Mesenchymal stem cell (in vitro differentiated cells and primary cell): ENCODE measurements around the gene MIF.
"Not testable (repeated sequence)": the region's sequence is repeated elsewhere in the genome, so short reads cannot be mapped to it uniquely, and the experiment has no call there.

Experiments used
- DNase-seq: peaks from one replicate; pipeline ENCODE4 v3.0.0-alpha.2; 2013
- H2AFZ ChIP-seq: one replicate; pipeline ENCODE4 v1.6.1; 2013; ENCODE audit warnings: low read depth, mild to moderate bottlenecking, control low read depth, inconsistent platforms, low read length, moderate library complexity
- H2AK5ac ChIP-seq: 2 replicates; pipeline ENCODE4 v1.6.1; 2013; ENCODE audit warnings: low read length, moderate library complexity, mild to moderate bottlenecking, inconsistent platforms; ENCODE audit not compliant: severe bottlenecking
- H2BK120ac ChIP-seq: one replicate; pipeline ENCODE4 v1.6.1; 2013; ENCODE audit warnings: low read depth, mild to moderate bottlenecking, inconsistent platforms, low read length, moderate library complexity
- H2BK12ac ChIP-seq, 2 experiments: one replicate each; pipeline ENCODE4 v1.6.1; 2013; ENCODE audit warnings: inconsistent platforms in 2 of 2, low read length in 2 of 2, mild to moderate bottlenecking in 2 of 2, moderate library complexity in 2 of 2, control low read depth in 1 of 2
- H2BK15ac ChIP-seq: one replicate; pipeline ENCODE4 v1.6.1; 2013; ENCODE audit warnings: mild to moderate bottlenecking, low read depth, inconsistent platforms; ENCODE audit not compliant: poor library complexity, severe bottlenecking
- H2BK5ac ChIP-seq: 2 replicates; pipeline ENCODE4 v1.6.1; 2013; ENCODE audit warnings: low read depth, mild to moderate bottlenecking, low read length, control low read depth, inconsistent platforms; ENCODE audit not compliant: poor library complexity, severe bottlenecking
- H3K14ac ChIP-seq, 2 experiments: one replicate each; pipeline ENCODE4 v1.6.1; 2013; ENCODE audit warnings: inconsistent platforms in 2 of 2, low read length in 2 of 2, control low read depth in 1 of 2, mild to moderate bottlenecking in 1 of 2, moderate library complexity in 1 of 2
- H3K18ac ChIP-seq, 2 experiments: one replicate each; pipeline ENCODE4 v1.6.1; 2013; ENCODE audit warnings: inconsistent platforms in 2 of 2, low read length in 2 of 2, control low read depth in 1 of 2, low read depth in 1 of 2, mild to moderate bottlenecking in 1 of 2
- H3K23ac ChIP-seq, 2 experiments: one replicate each; pipeline ENCODE4 v1.6.1; 2013; ENCODE audit warnings: inconsistent platforms in 2 of 2, low read length in 2 of 2, mild to moderate bottlenecking in 2 of 2, moderate library complexity in 2 of 2, control low read depth in 1 of 2
- H3K27ac ChIP-seq: 2 replicates; pipeline ENCODE4 v1.5.1; 2013; ENCODE audit warnings: mild to moderate bottlenecking, moderate library complexity, low read length, control low read depth, inconsistent platforms; ENCODE audit not compliant: poor library complexity, severe bottlenecking
- H3K27me3 ChIP-seq, 2 experiments: 2 replicates each; pipeline versions ENCODE4 v1.6.1 to v1.7.0; 2013; ENCODE audit warnings: low read length in 2 of 2, mild to moderate bottlenecking in 2 of 2, moderate library complexity in 2 of 2, control low read depth in 1 of 2, inconsistent platforms in 1 of 2; ENCODE audit not compliant: control insufficient read depth in 1 of 2, insufficient read depth in 1 of 2
- H3K36me3 ChIP-seq, 2 experiments: 2 replicates each; pipeline versions ENCODE4 v1.6.1 to v1.7.0; 2013; ENCODE audit warnings: low read length in 2 of 2, control low read depth in 1 of 2, inconsistent platforms in 1 of 2, low read depth in 1 of 2, mild to moderate bottlenecking in 1 of 2; ENCODE audit not compliant: insufficient read depth in 2 of 2, control insufficient read depth in 1 of 2
- H3K4ac ChIP-seq, 2 experiments: one replicate each; pipeline ENCODE4 v1.6.1; 2013; ENCODE audit warnings: inconsistent platforms in 2 of 2, low read length in 2 of 2, mild to moderate bottlenecking in 2 of 2, moderate library complexity in 2 of 2, control low read depth in 1 of 2, low read depth in 1 of 2
- H3K4me1 ChIP-seq: 2 replicates; pipeline ENCODE4 v1.6.1; 2013; ENCODE audit warnings: low read depth, low read length, control low read depth; ENCODE audit not compliant: control insufficient read depth, insufficient read depth
- H3K4me2 ChIP-seq: 2 replicates; pipeline ENCODE4 v1.6.1; 2013; ENCODE audit warnings: low read length, mild to moderate bottlenecking, inconsistent platforms; ENCODE audit not compliant: poor library complexity, severe bottlenecking
- H3K4me3 ChIP-seq, 2 experiments: 2 replicates each; pipeline versions ENCODE4 v1.5.1 to v1.7.0; 2013; ENCODE audit warnings: low read length in 2 of 2, mild to moderate bottlenecking in 2 of 2, control low read depth in 1 of 2, low read depth in 1 of 2; ENCODE audit not compliant: insufficient read depth in 1 of 2
- H3K79me1 ChIP-seq: replicated peaks from 2 replicates; pipeline ENCODE4 v1.6.1; 2013; ENCODE audit warnings: mild to moderate bottlenecking, control low read depth, low read length, inconsistent platforms; ENCODE audit not compliant: poor library complexity, severe bottlenecking
- H3K9ac ChIP-seq: 2 replicates; pipeline ENCODE4 v1.7.0; 2013; ENCODE audit warnings: mild to moderate bottlenecking, low read length, moderate library complexity
- H3K9me3 ChIP-seq: 2 replicates; pipeline ENCODE4 v1.7.0; 2013; ENCODE audit warnings: mild to moderate bottlenecking, low read length; ENCODE audit not compliant: control insufficient read depth
- H4K8ac ChIP-seq: one replicate; pipeline ENCODE4 v1.6.1; 2013; ENCODE audit warnings: inconsistent platforms, mild to moderate bottlenecking, low read length, moderate library complexity
- H4K91ac ChIP-seq: one replicate; pipeline ENCODE4 v1.6.1; 2013; ENCODE audit warnings: mild to moderate bottlenecking, low read length, inconsistent platforms
- WGBS: methylation state at CpG from one replicate; pipeline ENCODE4 v1.1.7; 2013; ENCODE audit warnings: mixed read lengths; 5-methylcytosine and 5-hydroxymethylcytosine counted together

MIF gene

DNA sequence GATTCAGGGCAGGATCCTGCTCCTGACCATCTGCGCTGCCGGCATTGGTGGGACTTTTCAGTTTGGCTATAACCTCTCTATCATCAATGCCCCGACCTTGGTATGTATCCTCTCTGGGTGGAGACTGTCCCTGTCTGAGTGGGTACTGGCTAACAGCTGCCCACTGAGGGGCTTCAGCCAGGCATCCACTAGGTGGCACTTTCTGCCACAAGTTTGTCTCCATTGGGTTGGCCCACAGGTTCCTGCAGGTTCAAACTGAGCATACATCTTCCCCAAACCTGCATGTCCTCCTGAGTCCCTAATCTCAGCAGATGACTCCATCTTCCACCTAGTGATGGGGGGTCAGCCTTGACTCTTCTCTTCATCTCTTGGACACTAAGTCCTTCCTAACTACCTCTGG is 32.1 kb upstream of the MIF start:
- 86% methylated on average over 1 of the region's 3 CpGs for WGBS
- no peak overlapping the region for H3K9ac ChIP-seq
- peaks cover 8% of the 10 kb centered on the region for H3K4me1 ChIP-seq
- no peak overlapping the region for H2BK12ac ChIP-seq
- H4K91ac ChIP-seq = no peak overlapping the region
- no peak overlapping the region for H2BK15ac ChIP-seq
- no peak overlapping the region for H3K18ac ChIP-seq
- H3K14ac ChIP-seq = no peak overlapping the region
- H3K79me1 ChIP-seq = peaks cover 13% of the 10 kb centered on the region
- no peak overlapping the region for H3K23ac ChIP-seq
- H2AK5ac ChIP-seq = no peak overlapping the region
- H3K4me2 ChIP-seq = no peak overlapping the region
- H2BK120ac ChIP-seq = no peak overlapping the region
- no peak overlapping the region for H2BK5ac ChIP-seq
- H2AFZ ChIP-seq = no peak overlapping the region
- no peak overlapping the region for H3K27ac ChIP-seq
- DNase-seq = peak; percentile 49
- H3K4me3 ChIP-seq = no peak overlapping the region
- no peaks in the 10 kb centered on the region for H3K9me3 ChIP-seq
- peak overlapping the region; percentile 40 for H4K8ac ChIP-seq
- no peak overlapping the region for H3K4ac ChIP-seq
- H3K36me3 ChIP-seq = peaks cover 2 to 38% of the 10 kb centered on the region in 2 experiments
- H3K27me3 ChIP-seq = no peaks in the 10 kb centered on the region

- H3K27ac ChIP-seq, H3K4me1 ChIP-seq, H2BK5ac ChIP-seq, H2AFZ ChIP-seq, H4K91ac ChIP-seq, H2BK120ac ChIP-seq, H4K8ac ChIP-seq, H3K9ac ChIP-seq, H3K79me1 ChIP-seq, H2BK15ac ChIP-seq, H3K27me3 ChIP-seq, H3K9me3 ChIP-seq, H3K4ac ChIP-seq, H3K23ac ChIP-seq, H3K4me3 ChIP-seq, H3K4me2 ChIP-seq, H3K14ac ChIP-seq, H3K18ac ChIP-seq, H2AK5ac ChIP-seq, DNase-seq, H2BK12ac ChIP-seq: not testable (repeated sequence)
- H3K36me3 ChIP-seq = peaks cover 22 to 60% of the 10 kb centered on the region in 2 experiments
- WGBS = 95% methylated on average over 6 of the region's 11 CpGs
Observed at GRCh38 chr22:23864499-23865154, 29.6 kb upstream of the MIF start.

- H4K91ac ChIP-seq = no peak overlapping the region
- no peak overlapping the region for H3K23ac ChIP-seq
- H3K4me2 ChIP-seq = no peak overlapping the region
- H3K4me3 ChIP-seq = no peak overlapping the region
- H2AK5ac ChIP-seq = no peak overlapping the region
- H3K27ac ChIP-seq = no peak overlapping the region
- DNase-seq = no peak
- H2BK15ac ChIP-seq = no peak overlapping the region
- H2BK12ac ChIP-seq = no peak overlapping the region
- H4K8ac ChIP-seq = no peak overlapping the region
- H2BK120ac ChIP-seq = no peak overlapping the region
- WGBS = 93% methylated on average over 3 of the region's 4 CpGs
- H3K14ac ChIP-seq = no peak overlapping the region
- peaks cover 33 to 56% of the 10 kb centered on the region in 2 experiments for H3K36me3 ChIP-seq
- H3K9ac ChIP-seq = no peak overlapping the region
- H3K79me1 ChIP-seq = peaks cover 5% of the 10 kb centered on the region
- H3K4me1 ChIP-seq = no peaks in the 10 kb centered on the region
- H3K4ac ChIP-seq = no peak overlapping the region
- H3K9me3 ChIP-seq = no peaks in the 10 kb centered on the region
- no peak overlapping the region for H3K18ac ChIP-seq
- no peaks in the 10 kb centered on the region for H3K27me3 ChIP-seq
- H2BK5ac ChIP-seq = no peak overlapping the region
- no peak overlapping the region for H2AFZ ChIP-seq
Observed at GRCh38 chr22:23868580-23868979, 25.6 kb upstream of the MIF start.

DNA sequence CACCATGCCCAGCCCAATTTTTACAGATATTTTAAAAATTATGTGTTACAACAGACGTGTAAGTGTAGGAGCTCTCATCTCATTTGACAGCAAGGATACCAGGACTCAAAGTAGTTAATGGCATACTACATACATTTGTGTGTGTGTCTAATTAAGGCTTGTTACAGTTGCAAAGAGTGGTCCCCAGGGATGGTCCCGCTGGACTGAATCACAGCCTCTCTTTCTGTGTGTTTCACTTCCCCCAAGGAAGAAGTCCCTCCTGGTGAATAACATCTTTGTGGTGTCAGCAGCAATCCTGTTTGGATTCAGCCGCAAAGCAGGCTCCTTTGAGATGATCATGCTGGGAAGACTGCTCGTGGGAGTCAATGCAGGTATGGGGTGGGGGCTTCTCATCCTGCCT is 19.3 kb upstream of the MIF start:
- H2BK15ac ChIP-seq = no peak overlapping the region
- H2AK5ac ChIP-seq = no peak overlapping the region
- no peak overlapping the region for H3K14ac ChIP-seq
- no peak overlapping the region for H4K8ac ChIP-seq
- no peak overlapping the region for H4K91ac ChIP-seq
- no peak overlapping the region for H2BK12ac ChIP-seq
- H3K27ac ChIP-seq = no peak overlapping the region
- H2BK5ac ChIP-seq = no peak overlapping the region
- H3K18ac ChIP-seq = no peak overlapping the region
- H2AFZ ChIP-seq = no peak overlapping the region
- 92% methylated on average over 3 of the region's 4 CpGs for WGBS
- H3K4ac ChIP-seq = no peak overlapping the region
- H3K27me3 ChIP-seq = no peaks in the 10 kb centered on the region
- no peak overlapping the region for H3K4me2 ChIP-seq
- no peak overlapping the region for H3K23ac ChIP-seq
- H3K79me1 ChIP-seq = peaks cover 3% of the 10 kb centered on the region
- no peaks in the 10 kb centered on the region for H3K4me1 ChIP-seq
- no peaks in the 10 kb centered on the region for H3K9me3 ChIP-seq
- peaks cover 32 to 50% of the 10 kb centered on the region in 2 experiments for H3K36me3 ChIP-seq
- no peak for DNase-seq
- no peak overlapping the region for H3K9ac ChIP-seq
- no peak overlapping the region for H2BK120ac ChIP-seq
- H3K4me3 ChIP-seq = no peak overlapping the region
